ENCODE data around the gene PPP1R14D.
"Not testable (repeated sequence)": the region's sequence is repeated elsewhere in the genome, so short reads cannot be mapped to it uniquely, and the experiment has no call there.

The PPP1R14D gene

GRCh38 chr15:40828447-40829036 lies at the start of gene PPP1R14D:
TSS of gene PPP1R14D (minus strand) at chr15:40828708. CDS start at chr15:40828641, 67 bp downstream.
- DNase-seq, result no peak

GRCh38 chr15:40877694-40878093 lies 49.2 kb upstream of the PPP1R14D start:
- DNase-seq, result no peak

- no peak for DNase-seq
Observed at GRCh38 chr15:40875991-40876730, 47.7 kb upstream of the PPP1R14D start.

- DNase-seq, result peak; percentile 24
Observed at GRCh38 chr15:40873694-40874561, 45.4 kb upstream of the PPP1R14D start, which contains the start of gene RHOV. TSS of gene RHOV (minus strand) at chr15:40874234. CDS start at chr15:40874139, 95 bp downstream.

GRCh38 chr15:40872791-40873693 lies 44.5 kb upstream of the PPP1R14D start:
- no peak for DNase-seq

GRCh38 chr15:40871749-40872617 lies 43.5 kb upstream of the PPP1R14D start:
- no peak for DNase-seq

- no peak for DNase-seq
Observed at GRCh38 chr15:40870716-40871115, 42.2 kb upstream of the PPP1R14D start.

- no peak for DNase-seq
Observed at GRCh38 chr15:40869686-40870085, 41.2 kb upstream of the PPP1R14D start.

- DNase-seq, result no peak
Observed at GRCh38 chr15:40867199-40867598, 38.7 kb upstream of the PPP1R14D start.

- DNase-seq, result no peak
Observed at GRCh38 chr15:40863660-40864270, 35.3 kb upstream of the PPP1R14D start.

GRCh38 chr15:40861147-40861546 lies 32.6 kb upstream of the PPP1R14D start:
- DNase-seq, result not testable (repeated sequence)

- peak; percentile 41 for DNase-seq
Observed at GRCh38 chr15:40859206-40859851, 30.8 kb upstream of the PPP1R14D start.

GRCh38 chr15:40858706-40859105 lies 30.2 kb upstream of the PPP1R14D start:
- no peak for DNase-seq

GRCh38 chr15:40857601-40858341 lies 29.3 kb upstream of the PPP1R14D start:
- DNase-seq, result peak; percentile 18

- no peak for DNase-seq
Observed at GRCh38 chr15:40856746-40857145, 28.2 kb upstream of the PPP1R14D start.

- no peak for DNase-seq
Observed at GRCh38 chr15:40855706-40856234, 27.3 kb upstream of the PPP1R14D start.

- no peak for DNase-seq
Observed at GRCh38 chr15:40854161-40854560, 25.7 kb upstream of the PPP1R14D start.

GRCh38 chr15:40853241-40853890 lies 24.9 kb upstream of the PPP1R14D start:
- no peak for DNase-seq

GRCh38 chr15:40852529-40852928 lies 24.0 kb upstream of the PPP1R14D start:
- DNase-seq, result no peak

Measured in NCI-H1092 (cell line).